ENCODE measurements around the gene OTOA.
"Not testable (repeated sequence)": the region's sequence is repeated elsewhere in the genome, so short reads cannot be mapped to it uniquely, and the experiment has no call there.

- TF ChIP-seq SIN3A (conservative IDR thresholded peaks at IDR 0.05 in 1 of 2, IDR thresholded peaks at IDR 0.05 in 1 of 2; ENCODE audit: low read depth in 1 of 2, low read length in 2 of 2); RFX5 (IDR thresholded peaks at IDR 0.05; ENCODE audit: borderline replicate concordance, low read depth, low read length); POLR2A (IDR thresholded peaks at IDR 0.05; ENCODE audit: control extremely low read depth in 1 of 2, low read depth in 2 of 2, low read length in 2 of 2): not testable (repeated sequence)
Observed at GRCh38 chr16:21769284-21769683, 105.5 kb downstream of the OTOA start.

All from H1 (cell line).